ENCODE results near the gene ZNF580.

DNA sequence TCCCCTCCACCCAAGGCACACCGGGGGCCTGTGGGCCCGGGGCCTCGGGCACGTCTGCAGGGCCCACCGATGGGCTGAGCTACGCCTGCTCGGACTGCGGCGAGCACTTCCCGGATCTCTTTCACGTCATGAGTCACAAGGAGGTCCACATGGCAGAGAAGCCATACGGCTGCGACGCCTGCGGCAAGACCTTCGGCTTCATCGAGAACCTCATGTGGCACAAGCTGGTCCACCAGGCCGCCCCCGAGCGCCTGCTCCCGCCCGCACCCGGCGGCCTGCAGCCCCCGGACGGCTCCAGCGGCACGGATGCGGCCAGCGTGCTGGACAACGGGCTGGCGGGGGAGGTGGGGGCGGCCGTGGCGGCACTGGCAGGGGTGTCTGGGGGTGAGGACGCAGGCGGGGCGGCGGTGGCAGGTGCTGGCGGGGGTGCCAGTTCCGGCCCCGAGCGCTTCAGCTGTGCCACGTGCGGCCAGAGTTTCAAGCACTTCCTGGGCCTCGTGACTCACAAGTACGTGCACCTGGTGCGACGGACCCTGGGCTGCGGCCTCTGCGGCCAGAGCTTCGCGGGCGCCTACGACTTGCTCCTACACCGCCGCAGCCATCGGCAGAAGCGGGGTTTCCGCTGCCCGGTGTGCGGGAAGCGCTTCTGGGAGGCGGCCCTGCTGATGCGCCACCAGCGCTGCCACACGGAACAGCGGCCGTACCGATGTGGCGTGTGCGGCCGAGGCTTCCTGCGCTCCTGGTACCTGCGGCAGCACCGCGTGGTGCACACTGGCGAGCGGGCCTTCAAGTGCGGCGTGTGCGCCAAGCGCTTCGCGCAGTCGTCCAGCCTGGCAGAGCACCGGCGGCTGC, 25.0 kb upstream of the ZNF580 start:
- TF ChIP-seq CTCF (conservative IDR thresholded peaks at IDR 0.05; ENCODE audit: low read length) (no peak), EZH2phosphoT487 (IDR thresholded peaks at IDR 0.05; ENCODE audit: borderline replicate concordance, low read depth, low read length) (no peak)

Data from OCI-LY7 (cell line).